Stomach (tissue), 9 donors: Measurements from ENCODE around the gene RPL28. TPM values are rescaled to one million over a fixed set of nuclear protein-coding genes. Genes with fewer than 3 reads are reported as not detected.

ENCODE experiments used
- DNase-seq, 2 donors: peaks; one replicate each; pipeline versions ENCODE4 v3.0.0 to v3.0.0-alpha.2; 2013 to 2019
- H3K27ac ChIP-seq, 5 donors: fragments of 200-600 bp in 4 of 5; sonication (generic) in 4 of 5; one replicate each; pipeline ENCODE4 v1.5.1; 2013 to 2019; ENCODE audit warnings: mild to moderate bottlenecking in 1 of 5, moderate library complexity in 1 of 5
- H3K27me3 ChIP-seq, 3 donors: fragments of 200-600 bp; sonication (generic); one replicate each; pipeline ENCODE4 v1.5.1; 2017 to 2019; ENCODE audit warnings: mixed run types in 1 of 3
- H3K36me3 ChIP-seq, 4 donors: fragments of 200-600 bp; sonication (generic); 1 replicate in 3 of 4; 2 replicates in 1 of 4; pipeline ENCODE4 v1.5.1; 2016 to 2019
- H3K4me1 ChIP-seq, 4 donors: fragments of 200-600 bp; sonication (generic); one replicate each; pipeline ENCODE4 v1.5.1; 2016 to 2019
- H3K4me3 ChIP-seq, 4 donors: fragments of 200-600 bp; sonication (generic) in 3 of 4; one replicate each; pipeline ENCODE4 v1.5.1; 2016 to 2019; ENCODE audit warnings: mild to moderate bottlenecking in 1 of 4
- H3K9me3 ChIP-seq, 4 donors: fragments of 200-600 bp; sonication (generic); one replicate each; pipeline ENCODE4 v1.5.1; 2016 to 2019
- EP300 ChIP-seq: sonication (generic); formaldehyde crosslinking; IDR thresholded peaks from one replicate; pipeline ENCODE4 v1.6.1; 2017; ENCODE audit warnings: antibody characterized with exemption
- POLR2A ChIP-seq, 4 donors: fragments of 450-650 bp; IDR thresholded peaks; one replicate each; pipeline ENCODE4 v1.6.1; 2016; ENCODE audit warnings: antibody characterized with exemption in 4 of 4, control low read depth in 2 of 4, mild to moderate bottlenecking in 1 of 4, moderate library complexity in 1 of 4
- POLR2AphosphoS5 ChIP-seq, 3 donors: sonication (generic); formaldehyde crosslinking; IDR thresholded peaks; one replicate each; pipeline ENCODE4 v1.6.1; 2016; ENCODE audit warnings: antibody characterized with exemption in 3 of 3
- WGBS, 5 donors: extraction: QIAGEN DNeasy Blood & Tissue Kit in 3 of 5; methylation state at CpG; one replicate each; pipeline versions ENCODE4 v1.1.5 to v1.1.7; 2013 to 2018; 5-methylcytosine and 5-hydroxymethylcytosine counted together
- intact Hi-C: fragments of 100-400 bp; cut with DNase I; formaldehyde crosslinking; loops from one replicate; pipeline ENCODE4 v1.15.1; 2023; ENCODE audit warnings: low total_unique reads
- polyA plus RNA-seq, 3 donors: library from polyadenylated mRNA; stranded (reverse); fragments of 200-250 nt; gene quantifications; one replicate each; pipeline ENCODE4 v1.2.3, GENCODE V29; 2013
- total RNA-seq, 5 donors: library from RNA; depleted of rRNA; stranded (reverse); fragments of >200 nt; gene quantifications; one replicate each; pipeline versions ENCODE4 v1.1.0 to v1.2.3, GENCODE V29; 2014 to 2016
- TF ChIP-seq, protein P1 (sequence below), 7 experiments: fragments of 450-650 bp in 4 of 7; fragments of 200-600 bp in 3 of 7; sonication (generic) in 3 of 7; IDR thresholded peaks; one replicate each; pipeline ENCODE4 v1.5.1; 2016 to 2019; ENCODE audit warnings: antibody characterized with exemption in 7 of 7, control low read depth in 2 of 7, mild to moderate bottlenecking in 1 of 7
- donor health status: healthy with polysubstance abuse.
- donor health status: Bipolar disorder and iron deficiency.
- donor health status: healthy.

The RPL28 gene
- total and polyA plus RNA-seq, 8 donors, result 47.5 to 2,388 (median 624) TPM

DNA sequence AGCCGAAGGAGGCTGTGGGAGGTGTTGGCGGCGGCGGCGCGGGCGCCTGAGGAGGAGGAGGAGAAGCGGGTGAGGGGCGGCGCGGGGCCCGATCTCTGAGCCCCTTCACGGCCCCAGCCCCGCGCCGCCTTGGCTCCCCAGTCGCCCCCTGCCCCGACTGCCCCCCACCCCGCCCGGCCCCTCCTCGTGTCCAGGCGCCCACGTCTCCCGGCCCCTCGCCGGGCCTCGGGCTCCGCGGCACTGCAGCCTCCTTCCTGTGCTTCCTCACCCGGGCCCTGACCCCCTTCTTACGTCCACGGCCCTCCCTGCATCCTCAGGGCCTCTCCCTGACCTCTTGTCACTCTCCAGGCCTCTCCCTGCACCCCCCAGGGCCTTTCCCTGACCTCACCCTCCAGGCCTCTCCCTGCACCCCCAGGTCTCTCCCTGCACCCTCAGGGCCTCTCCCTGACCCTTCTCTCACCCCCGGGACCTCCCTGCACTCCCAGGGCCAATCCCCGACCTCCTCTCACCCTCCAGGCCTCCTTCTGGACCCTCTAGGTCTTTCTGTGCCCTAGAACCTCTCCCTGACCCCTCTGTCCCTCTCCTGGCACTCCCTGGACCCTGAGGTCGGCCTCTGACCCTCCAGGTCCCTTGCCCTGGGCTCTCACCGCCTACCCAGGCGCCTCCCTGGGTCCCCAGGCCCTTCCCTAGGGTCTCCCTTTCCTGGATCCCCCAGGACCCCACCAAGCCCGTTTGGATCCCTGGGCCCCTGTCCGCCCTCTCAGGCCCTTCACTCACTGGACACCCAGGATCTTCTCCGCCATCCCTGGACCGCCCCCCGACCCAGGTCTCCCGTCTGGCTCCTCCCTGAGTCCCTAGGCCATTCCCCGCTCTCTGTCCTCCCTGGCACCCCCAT lies 45.6 kb upstream of the RPL28 start:
- Histone ChIP-seq H3K4me3 (peak overlapping the region; percentile 65 to 89 (median 78)), H3K4me1 (peaks cover 17 to 36% (median 32%) of the 10 kb centered on the region in 4 donors), H3K9me3 (no peaks in the 10 kb centered on the region), H3K36me3 (peaks cover 12 to 34% (median 25%) of the 10 kb centered on the region in 4 donors), H3K27me3 (peaks cover 0 to under 1% (median 0%) of the 10 kb centered on the region in 3 donors), H3K27ac (peak overlapping the region; percentile 71 to 97 (median 96))
- DNase-seq, result peak in 1 of 2 donors; percentile 76
- 2 to 4% (median 2%) methylated on average over 19 to 44 of the region's 44 CpGs for WGBS, 5 donors
- intact Hi-C loops, result no loop called here
- peak in 2 of 4 donors; percentile 79 to 93 for TF ChIP-seq POLR2A (IDR thresholded peaks at IDR 0.05)
- TF ChIP-seq EP300, result no peak
- TF ChIP-seq, protein P1, sequence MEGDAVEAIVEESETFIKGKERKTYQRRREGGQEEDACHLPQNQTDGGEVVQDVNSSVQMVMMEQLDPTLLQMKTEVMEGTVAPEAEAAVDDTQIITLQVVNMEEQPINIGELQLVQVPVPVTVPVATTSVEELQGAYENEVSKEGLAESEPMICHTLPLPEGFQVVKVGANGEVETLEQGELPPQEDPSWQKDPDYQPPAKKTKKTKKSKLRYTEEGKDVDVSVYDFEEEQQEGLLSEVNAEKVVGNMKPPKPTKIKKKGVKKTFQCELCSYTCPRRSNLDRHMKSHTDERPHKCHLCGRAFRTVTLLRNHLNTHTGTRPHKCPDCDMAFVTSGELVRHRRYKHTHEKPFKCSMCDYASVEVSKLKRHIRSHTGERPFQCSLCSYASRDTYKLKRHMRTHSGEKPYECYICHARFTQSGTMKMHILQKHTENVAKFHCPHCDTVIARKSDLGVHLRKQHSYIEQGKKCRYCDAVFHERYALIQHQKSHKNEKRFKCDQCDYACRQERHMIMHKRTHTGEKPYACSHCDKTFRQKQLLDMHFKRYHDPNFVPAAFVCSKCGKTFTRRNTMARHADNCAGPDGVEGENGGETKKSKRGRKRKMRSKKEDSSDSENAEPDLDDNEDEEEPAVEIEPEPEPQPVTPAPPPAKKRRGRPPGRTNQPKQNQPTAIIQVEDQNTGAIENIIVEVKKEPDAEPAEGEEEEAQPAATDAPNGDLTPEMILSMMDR (IDR thresholded peaks at IDR 0.05), result no peak
- peak in 2 of 3 donors; percentile 96 to 99 for TF ChIP-seq POLR2AphosphoS5 (IDR thresholded peaks at IDR 0.05)

DNA sequence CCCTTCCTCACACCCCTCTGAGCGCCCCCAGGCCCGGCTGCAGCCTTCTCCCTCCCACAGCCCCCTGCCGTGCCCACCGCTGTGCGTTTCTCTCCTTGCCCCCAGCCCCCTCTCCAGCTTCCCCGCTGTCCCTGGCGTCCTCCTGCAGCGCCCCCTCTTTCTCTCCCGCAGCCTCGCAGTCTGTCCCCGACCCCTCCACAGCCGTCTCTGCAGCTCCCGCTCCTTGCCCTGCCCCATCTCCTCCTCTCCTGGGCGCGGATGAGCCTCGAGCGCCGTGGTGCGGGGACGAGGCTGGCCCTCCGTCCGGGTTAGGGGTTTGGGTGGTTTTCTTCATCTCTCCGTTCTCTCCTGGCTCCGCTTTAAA lies 45.0 kb upstream of the RPL28 start:
- 0 to 3% (median 1%) methylated on average over 21 to 24 of the region's 24 CpGs for whole genome bisulfite sequencing, 5 donors
- intact Hi-C loops, result no loop called here
- peak overlapping the region; percentile 71 to 97 (median 96) for H3K27ac ChIP-seq
- DNase-seq, result peak in 1 of 2 donors; percentile 76
- TF ChIP-seq, protein P1 (IDR thresholded peaks at IDR 0.05), result no peak
- no peak for TF ChIP-seq POLR2AphosphoS5 (IDR thresholded peaks at IDR 0.05)
- TF ChIP-seq POLR2A (IDR thresholded peaks at IDR 0.05), result no peak
- TF ChIP-seq EP300, result no peak
- peaks cover 17 to 40% (median 37%) of the 10 kb centered on the region in 4 donors for H3K4me1 ChIP-seq
- H3K27me3 ChIP-seq, result no peaks in the 10 kb centered on the region
- H3K9me3 ChIP-seq, result no peaks in the 10 kb centered on the region
- peaks cover 12 to 39% (median 25%) of the 10 kb centered on the region in 4 donors for H3K36me3 ChIP-seq
- H3K4me3 ChIP-seq, result peak overlapping the region; percentile 65 to 89 (median 78)

GRCh38 chr19:55341171-55341588 lies 44.6 kb upstream of the RPL28 start:
- H3K36me3 ChIP-seq, result peaks cover 12 to 39% (median 26%) of the 10 kb centered on the region in 4 donors
- H3K4me3 ChIP-seq, result peak overlapping the region; percentile 65 to 89 (median 78)
- peak; percentile 77 to 94 for DNase-seq
- no peaks in the 10 kb centered on the region for H3K9me3 ChIP-seq
- no peaks in the 10 kb centered on the region for H3K27me3 ChIP-seq
- WGBS, 5 donors, result 0 to 8% (median 3%) methylated on average over 9 to 15 of the region's 15 CpGs
- peaks cover 17 to 44% (median 41%) of the 10 kb centered on the region in 4 donors for H3K4me1 ChIP-seq
- H3K27ac ChIP-seq, result peak overlapping the region in 4 of 5 donors; percentile 95 to 97 (median 96)
- TF ChIP-seq POLR2AphosphoS5 (IDR thresholded peaks at IDR 0.05) (no peak), EP300 (no peak), POLR2A (IDR thresholded peaks at IDR 0.05) (no peak)
- TF ChIP-seq, protein P1 (IDR thresholded peaks at IDR 0.05), result no peak
- intact Hi-C loops, result no loop called here

DNA sequence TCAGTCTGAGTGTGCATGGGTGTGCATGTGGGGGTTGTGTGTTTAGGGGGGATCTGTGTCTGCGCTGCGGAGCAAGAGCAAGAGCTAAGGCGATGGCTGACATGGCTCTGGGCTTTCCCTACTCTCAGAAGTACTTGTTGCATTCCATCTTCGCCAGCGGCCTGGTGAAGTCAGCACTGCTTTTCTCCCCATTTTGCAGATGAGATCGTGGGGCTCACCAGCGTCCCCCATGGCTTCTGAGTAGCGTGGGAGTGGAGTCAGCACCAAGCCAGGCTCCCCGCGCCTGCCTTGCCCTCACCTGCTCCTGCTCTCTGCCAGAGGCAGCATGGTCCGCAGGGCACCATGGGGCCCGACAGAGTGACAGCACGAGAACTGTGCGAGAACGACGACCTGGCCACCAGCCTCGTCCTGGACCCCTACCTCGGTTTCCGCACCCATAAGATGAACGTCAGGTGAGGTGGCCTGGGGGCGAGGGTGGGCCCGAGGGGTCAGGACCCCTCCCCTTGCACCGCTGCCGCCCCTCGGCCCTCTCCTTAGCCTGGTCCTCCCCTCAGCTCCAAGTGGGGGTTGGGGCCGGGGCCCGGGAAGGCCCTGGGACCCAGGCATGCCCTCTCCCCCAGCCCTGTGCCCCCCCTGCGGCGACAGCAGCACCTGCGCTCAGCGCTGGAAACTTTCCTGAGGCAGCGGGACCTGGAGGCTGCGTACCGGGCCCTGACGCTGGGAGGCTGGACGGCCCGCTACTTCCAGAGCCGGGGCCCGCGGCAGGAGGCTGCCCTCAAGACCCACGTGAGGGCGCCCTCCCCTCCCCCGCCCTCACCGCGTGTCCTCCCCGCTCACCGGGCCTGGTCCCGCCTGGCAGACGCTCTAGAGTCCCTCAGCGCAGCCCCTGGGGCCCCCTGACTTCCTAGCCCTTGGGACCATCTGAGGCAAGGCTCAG lies 43.9 kb upstream of the RPL28 start:
- Histone ChIP-seq H3K36me3 (peaks cover 16 to 45% (median 33%) of the 10 kb centered on the region in 4 donors), H3K4me1 (peaks cover 17 to 47% (median 42%) of the 10 kb centered on the region in 4 donors), H3K27ac (no peak overlapping the region), H3K27me3 (no peaks in the 10 kb centered on the region), H3K9me3 (no peaks in the 10 kb centered on the region), H3K4me3 (peak overlapping the region; percentile 65 to 89 (median 78))
- WGBS, 5 donors, result 80 to 90% (median 88%) methylated on average over 18 to 50 of the region's 50 CpGs
- no peak for DNase-seq
- intact Hi-C loops, result no loop called here
- no peak for TF ChIP-seq EP300
- TF ChIP-seq POLR2AphosphoS5 (IDR thresholded peaks at IDR 0.05), result no peak
- no peak for TF ChIP-seq POLR2A (IDR thresholded peaks at IDR 0.05)
- TF ChIP-seq, protein P1 (IDR thresholded peaks at IDR 0.05), result no peak
